CD4-positive, alpha-beta T cell (primary cell): ENCODE results near the gene PDE9A. TPM values are rescaled to one million over a fixed set of nuclear protein-coding genes. Genes with fewer than 3 reads are reported as not detected.

Source experiments
- ATAC-seq: fragments of 200-7000 bp; cut with Tn5 transposase; one replicate; pipeline ENCODE4 v1.10.0; 2022; ENCODE audit warnings: mild to moderate bottlenecking; ENCODE audit not compliant: poor library complexity
- CTCF ChIA-PET: fragments of 350-600 bp; sonication (Branson Sonifier 250); formaldehyde crosslinking; loops from one replicate; lab custom pipeline; 2021; ENCODE audit warnings: antibody characterized with exemption, inconsistent platforms; lab: Charles Lee
- POLR2A ChIA-PET: fragments of 350-600 bp; sonication (Branson Sonifier 250); formaldehyde crosslinking; loops from one replicate; lab custom pipeline; 2021; ENCODE audit warnings: antibody characterized with exemption, inconsistent platforms; lab: Charles Lee
- DNase-seq, 14 experiments: peaks; one replicate each; pipeline ENCODE4 v3.0.0-alpha.2; 2013 to 2020; ENCODE audit warnings: mixed read lengths in 2 of 14
- H3K27ac ChIP-seq, 2 donors: one replicate each; pipeline versions ENCODE4 v1.5.1 to v1.7.0; 2013; ENCODE audit warnings: low read length in 2 of 2, low read depth in 1 of 2, mild to moderate bottlenecking in 1 of 2
- H3K27me3 ChIP-seq, 2 experiments: 1 replicate in 1 of 2; 2 replicates in 1 of 2; pipeline versions ENCODE4 v1.6.1 to v1.7.0; 2013; ENCODE audit warnings: low read length in 2 of 2, control low read depth in 1 of 2, mild to moderate bottlenecking in 1 of 2, moderate library complexity in 1 of 2; ENCODE audit not compliant: insufficient read depth in 2 of 2, control insufficient read depth in 1 of 2
- H3K36me3 ChIP-seq: one replicate; pipeline ENCODE4 v1.6.1; 2013; ENCODE audit warnings: low read length, control low read depth; ENCODE audit not compliant: insufficient read depth
- H3K4me1 ChIP-seq: one replicate; pipeline ENCODE4 v1.6.1; 2013; ENCODE audit warnings: low read length, control low read depth; ENCODE audit not compliant: insufficient read depth
- H3K4me3 ChIP-seq: one replicate; pipeline ENCODE4 v1.5.1; 2013; ENCODE audit warnings: mild to moderate bottlenecking, low read length, moderate library complexity
- H3K9me3 ChIP-seq, 2 experiments: 1 replicate in 1 of 2; 2 replicates in 1 of 2; pipeline versions ENCODE4 v1.6.1 to v1.7.0; 2013; ENCODE audit warnings: low read length in 2 of 2, mild to moderate bottlenecking in 2 of 2, control low read depth in 1 of 2, moderate library complexity in 1 of 2; ENCODE audit not compliant: control insufficient read depth in 1 of 2, insufficient read depth in 1 of 2
- H3K27ac Mint-ChIP-seq: one replicate; pipeline ENCODE4 v1.8.0; 2020; ENCODE audit warnings: mixed read lengths
- H3K27me3 Mint-ChIP-seq: one replicate; pipeline ENCODE4 v1.8.0; 2021; ENCODE audit warnings: mixed read lengths
- H3K36me3 Mint-ChIP-seq: one replicate; pipeline ENCODE4 v1.8.0; 2021; ENCODE audit warnings: low read depth, mixed read lengths
- H3K4me1 Mint-ChIP-seq: one replicate; pipeline ENCODE4 v1.8.0; 2021; ENCODE audit warnings: low read depth, mixed read lengths
- H3K4me3 Mint-ChIP-seq: one replicate; pipeline ENCODE4 v1.8.0; 2020; ENCODE audit warnings: mild to moderate bottlenecking, mixed read lengths
- H3K9me3 Mint-ChIP-seq: one replicate; pipeline ENCODE4 v1.8.0; 2020; ENCODE audit warnings: mixed read lengths
- CTCF ChIP-seq: fragments of 200-600 bp; IDR thresholded peaks from one replicate; pipeline ENCODE4 v1.8.0; 2022; ENCODE audit warnings: antibody characterized with exemption, mild to moderate bottlenecking
- intact Hi-C, 2 experiments: fragments of 100-400 bp; cut with DNase I in 1 of 2; cut with micrococcal nuclease in 1 of 2; formaldehyde crosslinking; loops; one replicate each; pipeline versions ENCODE4 v1.15.1 to v1.9.0; 2023 to 2025; cut with DNase I, micrococcal nuclease
- total RNA-seq, 174 experiments: library from RNA in 2 of 174; stranded (reverse) in 2 of 174; gene quantifications; one replicate each; pipeline ENCODE4 v1.2.3 and lab custom pipeline; 2021 to 2026

PDE9A gene
- total RNA-seq, 2 experiments from 2014 or later: 12.6 to 13.2 TPM

GRCh38 chr21:42769183-42769819 lies 115.9 kb downstream of the PDE9A start:
- ATAC-seq (no peak), DNase-seq (no peak)
- no peaks in the 10 kb centered on the region for H3K4me1 ChIP-seq
- H3K27me3 ChIP-seq: no peaks in the 10 kb centered on the region
- no peak for TF ChIP-seq CTCF
- H3K4me3 ChIP-seq: no peak overlapping the region
- H3K9me3 ChIP-seq: no peaks in the 10 kb centered on the region
- no peaks in the 10 kb centered on the region for H3K4me1 Mint-ChIP-seq
- no peak overlapping the region for H3K27ac Mint-ChIP-seq
- H3K36me3 ChIP-seq: peaks cover 26% of the 10 kb centered on the region
- no peak overlapping the region for H3K27ac ChIP-seq
- H3K27me3 Mint-ChIP-seq: no peaks in the 10 kb centered on the region
- H3K4me3 Mint-ChIP-seq: no peak overlapping the region
- intact Hi-C loops: no loop called here
- CTCF ChIA-PET: no interaction called here
- no peaks in the 10 kb centered on the region for H3K9me3 Mint-ChIP-seq
- H3K36me3 Mint-ChIP-seq: peaks cover 64% of the 10 kb centered on the region
- POLR2A ChIA-PET: no interaction called here

- no peak for ATAC-seq
- no peak overlapping the region for H3K27ac Mint-ChIP-seq
- intact Hi-C loops: no loop called here
- no peaks in the 10 kb centered on the region for H3K4me1 Mint-ChIP-seq
- H3K36me3 Mint-ChIP-seq: peaks cover 58% of the 10 kb centered on the region
- no peaks in the 10 kb centered on the region for H3K27me3 ChIP-seq
- H3K9me3 Mint-ChIP-seq: no peaks in the 10 kb centered on the region
- peaks cover 26% of the 10 kb centered on the region for H3K36me3 ChIP-seq
- H3K9me3 ChIP-seq: no peaks in the 10 kb centered on the region
- H3K4me1 ChIP-seq: no peaks in the 10 kb centered on the region
- CTCF ChIA-PET: no interaction called here
- no peak overlapping the region for H3K27ac ChIP-seq
- DNase-seq: no peak
- POLR2A ChIA-PET: no interaction called here
- no peak overlapping the region for H3K4me3 ChIP-seq
- no peak for TF ChIP-seq CTCF
- H3K27me3 Mint-ChIP-seq: no peaks in the 10 kb centered on the region
- H3K4me3 Mint-ChIP-seq: no peak overlapping the region
Observed at GRCh38 chr21:42769820-42770716, 116.6 kb downstream of the PDE9A start.

- POLR2A ChIA-PET: no interaction called here
- no peak for TF ChIP-seq CTCF
- no peak for ATAC-seq
Observed at GRCh38 chr21:42770717-42771502, 117.5 kb downstream of the PDE9A start.

More at GRCh38 chr21:42770717-42771502, 117.5 kb downstream of the PDE9A start:
- Mint-ChIP-seq H3K27me3 (no peaks in the 10 kb centered on the region), H3K36me3 (peaks cover 54% of the 10 kb centered on the region), H3K4me3 (no peak overlapping the region), H3K27ac (no peak overlapping the region), H3K9me3 (no peaks in the 10 kb centered on the region), H3K4me1 (no peaks in the 10 kb centered on the region)
- Histone ChIP-seq H3K4me3 (no peak overlapping the region), H3K27me3 (no peaks in the 10 kb centered on the region), H3K4me1 (no peaks in the 10 kb centered on the region), H3K27ac (no peak overlapping the region), H3K9me3 (no peaks in the 10 kb centered on the region), H3K36me3 (peaks cover 20% of the 10 kb centered on the region)
- DNase-seq: no peak
- intact Hi-C loops: no loop called here
- CTCF ChIA-PET: no interaction called here
